CD4-positive, CD25-positive, alpha-beta regulatory T cell (primary cell): ENCODE measurements around the gene TBC1D22A. TPM values are rescaled to one million over a fixed set of nuclear protein-coding genes. Genes with fewer than 3 reads are reported as not detected.

Experiments
- ATAC-seq, 2 donors: fragments of 150-1000 bp; cut with Tn5 transposase; one replicate each; pipeline ENCODE4 v1.10.0; 2021; ENCODE audit warnings: low read depth in 2 of 2, moderate number of reproducible peaks in 2 of 2, moderate library complexity in 1 of 2
- DNase-seq, 3 donors: peaks; one replicate each; pipeline versions ENCODE4 v3.0.0 to v3.0.0-alpha.2; 2012 to 2022; ENCODE audit warnings: mixed read lengths in 1 of 3
- H3K27ac ChIP-seq: one replicate; pipeline ENCODE4 v1.7.0; 2013; ENCODE audit warnings: mild to moderate bottlenecking, low read length; ENCODE audit not compliant: insufficient read depth, poor library complexity, severe bottlenecking
- H3K27me3 ChIP-seq: one replicate; pipeline ENCODE4 v1.7.0; 2013; ENCODE audit warnings: low read length; ENCODE audit not compliant: control insufficient read depth, insufficient read depth
- H3K36me3 ChIP-seq: one replicate; pipeline ENCODE4 v1.7.0; 2013; ENCODE audit warnings: mild to moderate bottlenecking, low read length, moderate library complexity; ENCODE audit not compliant: control insufficient read depth, insufficient read depth
- H3K4me1 ChIP-seq: 2 replicates; pipeline ENCODE4 v1.7.0; 2013; ENCODE audit warnings: mild to moderate bottlenecking, low read length; ENCODE audit not compliant: insufficient read depth, control insufficient read depth, poor library complexity, severe bottlenecking
- H3K4me3 ChIP-seq: one replicate; pipeline ENCODE4 v1.7.0; 2013; ENCODE audit warnings: low read depth, mild to moderate bottlenecking, low read length, moderate library complexity
- H3K9me3 ChIP-seq, 2 experiments: 1 replicate in 1 of 2; 2 replicates in 1 of 2; pipeline ENCODE4 v1.7.0; 2013; ENCODE audit warnings: low read length in 2 of 2, mild to moderate bottlenecking in 1 of 2, moderate library complexity in 1 of 2; ENCODE audit not compliant: control insufficient read depth in 2 of 2
- H3K27ac Mint-ChIP-seq, 3 donors: one replicate each; pipeline ENCODE4 v1.8.0; 2020 to 2022; ENCODE audit warnings: mild to moderate bottlenecking in 3 of 3, mixed read lengths in 3 of 3, moderate library complexity in 2 of 3
- H3K27me3 Mint-ChIP-seq: one replicate; pipeline ENCODE4 v1.8.0; 2022; ENCODE audit warnings: mild to moderate bottlenecking, mixed read lengths
- H3K36me3 Mint-ChIP-seq: one replicate; pipeline ENCODE4 v1.8.0; 2020; ENCODE audit warnings: mixed read lengths
- H3K4me1 Mint-ChIP-seq, 4 donors: one replicate each; pipeline ENCODE4 v1.8.0; 2020 to 2022; ENCODE audit warnings: mixed read lengths in 4 of 4, mild to moderate bottlenecking in 1 of 4
- H3K4me3 Mint-ChIP-seq, 4 donors: one replicate each; pipeline ENCODE4 v1.8.0; 2020 to 2022; ENCODE audit warnings: mild to moderate bottlenecking in 4 of 4, mixed read lengths in 4 of 4, moderate library complexity in 3 of 4
- H3K9me3 Mint-ChIP-seq, 7 donors: one replicate each; pipeline ENCODE4 v1.8.0; 2020 to 2022; ENCODE audit warnings: mixed read lengths in 7 of 7, mild to moderate bottlenecking in 3 of 7, moderate library complexity in 2 of 7
- polyA plus RNA-seq, 4 donors: library from polyadenylated mRNA; unstranded; fragments of 300-500 nt; fragmentation: Illumina TruSeq; gene quantifications; one replicate each; pipeline ENCODE4 v1.2.3, GENCODE V29; 2021
- total RNA-seq: library from RNA; stranded (reverse); gene quantifications from one replicate; pipeline ENCODE4 v1.2.3, GENCODE V29; 2022

Gene TBC1D22A
- total and polyA plus RNA-seq, 5 donors from 2014 or later = 19.8 to 42.5 (median 24.3) TPM

GRCh38 chr22:47011131-47011858, 248.8 kb downstream of the TBC1D22A start:
- Histone ChIP-seq H3K4me1 (no peaks in the 10 kb centered on the region), H3K27ac (no peak overlapping the region), H3K36me3 (peaks cover 18% of the 10 kb centered on the region), H3K4me3 (no peak overlapping the region), H3K9me3 (no peaks in the 10 kb centered on the region), H3K27me3 (no peaks in the 10 kb centered on the region)
- Mint-ChIP-seq H3K36me3 (peaks cover 11% of the 10 kb centered on the region), H3K4me1 (peaks cover 0 to 9% (median 4%) of the 10 kb centered on the region in 4 donors), H3K4me3 (no peak overlapping the region), H3K27me3 (no peaks in the 10 kb centered on the region), H3K27ac (no peak overlapping the region), H3K9me3 (peaks cover 0 to 2% (median 0%) of the 10 kb centered on the region in 7 donors)
- ATAC-seq (no peak), DNase-seq (no peak)

GRCh38 chr22:47011859-47012258, 249.4 kb downstream of the TBC1D22A start:
- ATAC-seq (no peak), DNase-seq (no peak)
- no peak overlapping the region for H3K27ac Mint-ChIP-seq
- H3K9me3 ChIP-seq = no peaks in the 10 kb centered on the region
- no peak overlapping the region for H3K27ac ChIP-seq
- peaks cover 11% of the 10 kb centered on the region for H3K36me3 Mint-ChIP-seq
- no peaks in the 10 kb centered on the region for H3K27me3 Mint-ChIP-seq
- H3K36me3 ChIP-seq = peaks cover 16% of the 10 kb centered on the region
- H3K9me3 Mint-ChIP-seq = peaks cover 0 to 2% (median 0%) of the 10 kb centered on the region in 7 donors
- no peak overlapping the region for H3K4me3 ChIP-seq
- H3K4me3 Mint-ChIP-seq = no peak overlapping the region
- H3K4me1 ChIP-seq = no peaks in the 10 kb centered on the region
- peaks cover 0 to 9% (median 4%) of the 10 kb centered on the region in 4 donors for H3K4me1 Mint-ChIP-seq
- H3K27me3 ChIP-seq = no peaks in the 10 kb centered on the region

DNA sequence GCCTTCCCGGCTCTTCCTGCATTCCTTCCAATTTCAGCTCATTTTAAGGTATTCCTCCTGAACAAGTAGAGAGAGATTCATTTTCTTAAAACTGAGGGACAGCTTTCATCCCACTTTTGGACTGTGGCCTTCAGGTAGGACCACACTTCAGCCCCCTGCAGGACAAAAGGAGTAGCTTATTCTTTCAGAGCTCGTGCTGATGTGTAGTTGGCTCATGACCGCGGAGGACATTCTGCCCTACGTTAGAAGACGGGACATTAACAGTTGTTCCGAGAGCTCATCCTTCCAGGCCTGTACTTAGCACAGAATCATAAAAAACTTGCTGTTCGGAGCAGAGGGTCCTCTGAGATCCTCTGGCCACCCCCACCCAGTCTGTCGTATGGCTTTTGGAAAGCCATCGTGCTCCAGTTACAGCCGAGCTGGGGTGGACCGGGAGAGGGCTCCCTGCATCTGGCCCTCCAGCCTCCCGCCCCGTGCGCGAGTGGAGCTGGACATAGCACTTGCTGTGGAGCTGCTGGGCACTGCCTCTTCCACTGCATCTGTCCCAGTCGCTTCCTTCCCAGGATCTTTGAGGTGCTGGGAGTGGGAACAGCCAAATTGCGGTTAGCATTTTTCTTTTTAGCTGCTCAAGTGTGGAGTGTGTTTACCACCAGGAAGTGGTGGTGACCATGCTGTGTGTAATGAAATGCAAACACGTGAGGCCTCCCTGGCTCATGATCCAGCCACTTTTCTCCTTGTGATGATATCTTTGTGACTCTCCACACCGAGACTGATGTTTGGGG, 250.3 kb downstream of the TBC1D22A start:
- peaks cover 16% of the 10 kb centered on the region for H3K36me3 ChIP-seq
- no peak overlapping the region for H3K4me3 ChIP-seq

DNA sequence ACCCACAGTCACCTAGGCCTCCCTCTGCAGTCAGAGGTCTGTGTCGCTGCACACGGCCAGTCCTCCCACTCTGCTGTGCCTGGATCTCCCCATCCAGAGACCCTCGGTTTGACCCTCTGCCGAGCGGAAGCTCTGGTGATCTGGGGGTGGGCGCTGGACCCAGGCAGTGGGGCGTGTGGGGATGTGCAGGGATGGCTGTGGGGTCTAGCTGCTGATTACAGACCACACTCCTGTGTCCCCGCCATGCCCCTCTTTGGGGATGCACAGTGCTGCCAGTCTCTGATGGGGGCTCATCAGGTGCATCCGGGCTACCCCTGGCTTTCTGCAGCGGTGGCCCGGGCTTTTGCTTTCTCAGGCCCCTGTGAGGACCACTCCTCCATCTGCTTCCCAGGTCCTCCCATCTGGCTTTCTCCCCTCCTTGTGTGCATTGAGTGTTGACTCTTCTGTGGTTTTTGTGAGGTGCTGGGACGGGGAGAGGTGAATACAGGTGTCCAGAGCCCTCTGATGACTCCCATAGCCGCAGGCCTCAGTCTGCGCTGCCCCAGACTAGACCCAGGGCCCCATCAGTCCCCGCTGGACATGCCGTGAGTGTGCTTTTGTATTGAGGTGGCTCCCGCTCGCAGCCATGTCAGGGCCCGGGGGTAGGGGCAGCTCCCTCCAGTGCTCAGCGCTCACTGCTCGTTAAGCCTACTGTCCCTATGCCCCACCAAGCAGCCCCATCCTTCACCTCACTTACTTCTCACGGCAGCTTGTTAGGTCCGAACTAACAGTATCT, 251.6 kb downstream of the TBC1D22A start:
- Mint-ChIP-seq H3K36me3 (peaks cover 11% of the 10 kb centered on the region), H3K27ac (peak overlapping the region in 1 of 3 donors; percentile 72), H3K9me3 (peaks cover 0 to 4% (median 0%) of the 10 kb centered on the region in 7 donors), H3K4me3 (no peak overlapping the region), H3K27me3 (no peaks in the 10 kb centered on the region), H3K4me1 (peaks cover 0 to 15% (median 9%) of the 10 kb centered on the region in 4 donors)
- DNase-seq (no peak), ATAC-seq (no peak)
- Histone ChIP-seq H3K9me3 (no peaks in the 10 kb centered on the region), H3K4me1 (no peaks in the 10 kb centered on the region), H3K36me3 (peaks cover 7% of the 10 kb centered on the region), H3K27ac (no peak overlapping the region), H3K4me3 (no peak overlapping the region), H3K27me3 (no peaks in the 10 kb centered on the region)

More for the DNA sequence above, 250.3 kb downstream of the TBC1D22A start:
- no peak overlapping the region for H3K27ac Mint-ChIP-seq
- no peaks in the 10 kb centered on the region for H3K27me3 Mint-ChIP-seq
- H3K4me3 Mint-ChIP-seq = no peak overlapping the region
- DNase-seq = no peak
- H3K9me3 ChIP-seq = no peaks in the 10 kb centered on the region
- no peak overlapping the region for H3K27ac ChIP-seq
- H3K4me1 Mint-ChIP-seq = peaks cover 0 to 11% (median 8%) of the 10 kb centered on the region in 4 donors
- peaks cover 0 to 4% (median 0%) of the 10 kb centered on the region in 7 donors for H3K9me3 Mint-ChIP-seq
- H3K27me3 ChIP-seq = no peaks in the 10 kb centered on the region
- no peaks in the 10 kb centered on the region for H3K4me1 ChIP-seq
- no peak for ATAC-seq
- H3K36me3 Mint-ChIP-seq = peaks cover 7% of the 10 kb centered on the region

GRCh38 chr22:47014636-47015345, 252.3 kb downstream of the TBC1D22A start:
- Histone ChIP-seq H3K9me3 (peaks cover 0 to under 1% of the 10 kb centered on the region in 2 experiments), H3K4me1 (no peaks in the 10 kb centered on the region), H3K27ac (no peak overlapping the region), H3K36me3 (no peaks in the 10 kb centered on the region), H3K4me3 (no peak overlapping the region), H3K27me3 (no peaks in the 10 kb centered on the region)
- H3K4me1 Mint-ChIP-seq = peaks cover 0 to 18% (median 10%) of the 10 kb centered on the region in 4 donors
- no peak overlapping the region for H3K4me3 Mint-ChIP-seq
- H3K27me3 Mint-ChIP-seq = no peaks in the 10 kb centered on the region
- H3K27ac Mint-ChIP-seq = no peak overlapping the region
- ATAC-seq = no peak
- peaks cover 0 to 4% (median 0%) of the 10 kb centered on the region in 7 donors for H3K9me3 Mint-ChIP-seq
- H3K36me3 Mint-ChIP-seq = peaks cover 11% of the 10 kb centered on the region
- DNase-seq = no peak

GRCh38 chr22:47015589-47016178, 253.2 kb downstream of the TBC1D22A start:
- Histone ChIP-seq H3K9me3 (peaks cover 2 to 6% of the 10 kb centered on the region in 2 experiments), H3K36me3 (no peaks in the 10 kb centered on the region), H3K27ac (no peak overlapping the region), H3K27me3 (no peaks in the 10 kb centered on the region), H3K4me3 (no peak overlapping the region), H3K4me1 (no peaks in the 10 kb centered on the region)
- Mint-ChIP-seq H3K36me3 (peaks cover 17% of the 10 kb centered on the region), H3K4me1 (peaks cover 0 to 21% (median 12%) of the 10 kb centered on the region in 4 donors), H3K27me3 (no peaks in the 10 kb centered on the region), H3K4me3 (no peak overlapping the region), H3K9me3 (peaks cover 0 to 9% (median 0%) of the 10 kb centered on the region in 7 donors), H3K27ac (no peak overlapping the region)
- DNase-seq (no peak), ATAC-seq (no peak)

DNA sequence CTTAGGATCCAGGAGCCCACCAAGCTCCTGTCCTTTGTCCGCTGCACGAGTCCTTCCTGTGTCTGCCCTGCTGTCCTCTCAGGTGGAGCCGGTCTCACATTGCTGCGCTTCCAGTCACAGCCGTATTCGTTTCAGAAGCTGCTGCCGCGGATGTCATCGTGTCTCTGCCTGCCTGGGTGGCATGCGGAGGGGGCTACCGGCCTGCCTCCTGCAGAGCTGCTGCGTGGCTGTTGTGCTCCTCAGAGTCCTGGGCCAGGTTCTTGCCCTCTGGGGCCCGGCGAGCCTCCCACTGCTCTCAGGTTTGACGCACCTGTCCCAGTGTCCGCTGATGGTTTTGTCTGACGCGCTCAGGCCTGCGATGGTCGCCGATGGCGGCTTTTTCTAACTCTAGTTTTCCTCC, 254.2 kb downstream of the TBC1D22A start:
- Histone ChIP-seq H3K9me3 (peaks cover 2 to 6% of the 10 kb centered on the region in 2 experiments), H3K27ac (no peak overlapping the region), H3K36me3 (no peaks in the 10 kb centered on the region), H3K4me1 (no peaks in the 10 kb centered on the region), H3K27me3 (no peaks in the 10 kb centered on the region), H3K4me3 (no peak overlapping the region)
- peaks cover 0 to 23% (median 13%) of the 10 kb centered on the region in 4 donors for H3K4me1 Mint-ChIP-seq
- no peak overlapping the region for H3K27ac Mint-ChIP-seq
- H3K4me3 Mint-ChIP-seq = no peak overlapping the region
- DNase-seq (no peak), ATAC-seq (no peak)
- H3K27me3 Mint-ChIP-seq = no peaks in the 10 kb centered on the region
- H3K9me3 Mint-ChIP-seq = peaks cover 0 to 11% (median 0%) of the 10 kb centered on the region in 7 donors
- peaks cover 17% of the 10 kb centered on the region for H3K36me3 Mint-ChIP-seq
